K562 (cell line): Measurements from ENCODE around the gene VAC14. TPM values are rescaled to one million over a fixed set of nuclear protein-coding genes. Genes with fewer than 3 reads are reported as not detected.

Experiments used
- ATAC-seq: fragments of 200-7000 bp; cut with Tn5 transposase; 3 replicates; pipeline ENCODE4 v1.9.1; 2020; ENCODE audit warnings: moderate library complexity
- BruUV-seq: library from RNA; stranded (reverse); fragments of 400-500 nt; replicated peaks from 2 replicates; lab custom pipeline; 2021; lab: Mats Ljungman, UMichigan
- CTCF ChIA-PET: fragments of 300-600 bp; formaldehyde crosslinking; extraction: SDS; loops from one replicate; lab custom pipeline; 2021; ENCODE audit warnings: low intra/inter-chr PET ratio; lab: Yijun Ruan, JAX
- POLR2A ChIA-PET: fragments of 300-600, 350-650 bp; sonication (Branson Sonifier 250); formaldehyde crosslinking; extraction: SDS; loops from one replicate; lab custom pipeline; 2021; ENCODE audit warnings: antibody characterized with exemption, inconsistent platforms; lab: Yijun Ruan, JAX
- DNase-seq, 4 experiments: peaks; one replicate each; pipeline versions ENCODE4 v3.0.0 to v3.0.0-alpha.2; 2011 to 2018; ENCODE audit warnings: low spot score in 3 of 4, mixed read lengths in 3 of 4; ENCODE audit errors: extremely low read depth in 1 of 4
- FAIRE-seq: peaks from 2 replicates; lab custom pipeline; 2011; peaks lifted over from hg19 to GRCh38; lab: Jason Lieb, UNC
- H2AFZ ChIP-seq: 2 replicates; pipeline ENCODE4 v1.6.0; 2011; ENCODE audit warnings: low read depth, low read length, control low read depth, inconsistent platforms
- H3K27ac ChIP-seq: fragments of 200-600 bp; 3 replicates; pipeline ENCODE4 v1.8.0; 2011; ENCODE audit warnings: low read depth, mild to moderate bottlenecking, control low read depth, inconsistent platforms, low read length, moderate library complexity, mixed read lengths; ENCODE audit errors: extremely low read depth
- H3K27me3 ChIP-seq, 2 experiments: fragments of 300-600 bp in 1 of 2; 2 replicates in 1 of 2; 3 replicates in 1 of 2; pipeline versions ENCODE4 v1.6.0 to v1.8.0; 2011; ENCODE audit warnings: inconsistent platforms in 2 of 2, low read length in 2 of 2, mild to moderate bottlenecking in 1 of 2, mixed read lengths in 1 of 2, moderate library complexity in 1 of 2; ENCODE audit not compliant: control insufficient read depth in 2 of 2, insufficient read depth in 2 of 2
- H3K36me3 ChIP-seq: fragments of 300-600 bp; 3 replicates; pipeline ENCODE4 v1.8.0; 2011; ENCODE audit warnings: mild to moderate bottlenecking, low read length, inconsistent platforms; ENCODE audit not compliant: control insufficient read depth, insufficient read depth
- H3K4me1 ChIP-seq, 2 experiments: fragments of 200-600 bp in 1 of 2; replicated peaks in 1 of 2; 2 replicates in 1 of 2; 3 replicates in 1 of 2; pipeline versions ENCODE4 v1.5.1 to v1.8.0; 2011; ENCODE audit warnings: inconsistent platforms in 2 of 2, low read length in 2 of 2, mild to moderate bottlenecking in 1 of 2, mixed read lengths in 1 of 2, moderate library complexity in 1 of 2; ENCODE audit not compliant: control insufficient read depth in 2 of 2, insufficient read depth in 2 of 2
- H3K4me2 ChIP-seq: 2 replicates; pipeline ENCODE4 v1.6.1; 2011; ENCODE audit warnings: low read length, control low read depth, inconsistent platforms, mixed read lengths; ENCODE audit not compliant: insufficient read depth
- H3K4me3 ChIP-seq: fragments of 200-600 bp; sonication (generic), shearing (Covaris generic); 2 replicates; pipeline ENCODE4 v1.5.1; 2016; ENCODE audit warnings: control low read depth, inconsistent platforms
- H3K79me2 ChIP-seq: fragments of 200-600 bp; 3 replicates; pipeline ENCODE4 v1.8.0; 2011; ENCODE audit warnings: low read length, inconsistent platforms; ENCODE audit not compliant: control insufficient read depth, insufficient read depth
- H3K9ac ChIP-seq, 2 experiments: 2 replicates each; pipeline versions ENCODE4 v1.6.0 to v1.6.1; 2011; ENCODE audit warnings: low read depth in 2 of 2, low read length in 2 of 2, control low read depth in 1 of 2, inconsistent platforms in 1 of 2, mild to moderate bottlenecking in 1 of 2, mixed read lengths in 1 of 2; ENCODE audit not compliant: insufficient read depth in 1 of 2
- H3K9me1 ChIP-seq: one replicate; pipeline ENCODE4 v1.6.0; 2011; ENCODE audit warnings: inconsistent platforms, mild to moderate bottlenecking, low read length, moderate library complexity; ENCODE audit not compliant: control insufficient read depth, insufficient read depth
- H3K9me3 ChIP-seq: replicated peaks from 2 replicates; pipeline ENCODE4 v1.5.1; 2011; ENCODE audit warnings: low read depth, low read length, inconsistent platforms; ENCODE audit not compliant: control insufficient read depth, insufficient read depth
- H4K20me1 ChIP-seq: replicated peaks from 2 replicates; pipeline ENCODE4 v1.6.1; 2011; ENCODE audit warnings: low read length, inconsistent platforms, mixed read lengths; ENCODE audit not compliant: control insufficient read depth, insufficient read depth
- BRD9 ChIP-seq: fragments of 450-650 bp; IDR thresholded peaks from 2 replicates; pipeline ENCODE4 v1.6.1; 2018; ENCODE audit warnings: low read depth; ENCODE audit not compliant: partially characterized antibody
- CEBPB ChIP-seq: fragments of 450-650 bp; IDR thresholded peaks from 2 replicates; pipeline ENCODE4 v1.6.1; 2016; ENCODE audit warnings: missing genetic modification characterization, missing compliant biosample characterization
- GTF2F1 ChIP-seq: IDR thresholded peaks from 2 replicates; pipeline ENCODE4 v1.6.1; 2011; ENCODE audit warnings: low read depth, low read length, improper control_type of control experiment
- NEUROD1 ChIP-seq: fragments of 150-350 bp; IDR thresholded peaks from 2 replicates; pipeline ENCODE4 v1.6.1; 2014; ENCODE audit warnings: borderline replicate concordance, low read length, low read depth; ENCODE audit not compliant: partially characterized antibody
- NR3C1 ChIP-seq: sonication (generic); formaldehyde crosslinking; IDR thresholded peaks from 2 replicates; pipeline ENCODE4 v1.8.1; 2022; ENCODE audit warnings: missing genetic modification reagents
- PHF21A ChIP-seq: fragments of 450-650 bp; IDR thresholded peaks from 2 replicates; pipeline ENCODE4 v1.6.1; 2017; ENCODE audit warnings: low read depth, borderline replicate concordance
- REST ChIP-seq, 2 experiments: fragments of 450-650 bp; formaldehyde crosslinking in 1 of 2; IDR thresholded peaks; 2 replicates each; pipeline versions ENCODE4 v1.4.0 to v1.6.1; 2014 to 2020; ENCODE audit warnings: mild to moderate bottlenecking in 2 of 2, borderline replicate concordance in 1 of 2, low read depth in 1 of 2
- SREBF1 ChIP-seq: fragments of 150-350 bp; IDR thresholded peaks from 2 replicates; pipeline ENCODE4 v1.6.1; 2014; ENCODE audit warnings: antibody characterized with exemption, low read depth, low read length, borderline replicate concordance
- THRAP3 ChIP-seq: fragments of 450-650 bp; IDR thresholded peaks from 2 replicates; pipeline ENCODE4 v1.6.1; 2016; ENCODE audit warnings: mild to moderate bottlenecking, inconsistent platforms, borderline replicate concordance
- U2AF2 ChIP-seq: fragments of 200-400 bp; formaldehyde crosslinking; optimal IDR thresholded peaks from 2 replicates; pipeline ENCODE3; 2017; ENCODE audit warnings: low read depth, mild to moderate bottlenecking, low read length
- ZBTB7A ChIP-seq: IDR thresholded peaks from 2 replicates; pipeline ENCODE4 v1.6.1; 2011; ENCODE audit warnings: low read depth, mild to moderate bottlenecking, low read length, moderate library complexity, borderline replicate concordance; ENCODE audit not compliant: control insufficient read depth
- ZNF274 ChIP-seq: IDR thresholded peaks from 2 replicates; pipeline ENCODE4 v1.6.1; 2011; ENCODE audit warnings: low read depth, mild to moderate bottlenecking, low read length, moderate library complexity, borderline replicate concordance
- ZNF696 ChIP-seq: fragments of 250-450 bp; sonication (Bioruptor Pico); conservative IDR thresholded peaks from 2 replicates; pipeline ENCODE4 v1.4.0; 2020; ENCODE audit warnings: mild to moderate bottlenecking, moderate library complexity
- ZNF778 ChIP-seq: fragments of 450-650 bp; formaldehyde crosslinking; IDR thresholded peaks from 2 replicates; pipeline ENCODE4 v1.4.0; 2020; ENCODE audit warnings: mild to moderate bottlenecking, moderate library complexity
- WGBS: fragments of 100-300 bp; shearing (Covaris generic); methylation state at CpG from one replicate; pipeline ENCODE4 v1.1.6; 2016; ENCODE audit warnings: low coverage, mixed read lengths; ENCODE audit not compliant: insufficient coverage; ENCODE audit errors: missing lambda C conversion rate; 5-methylcytosine and 5-hydroxymethylcytosine counted together
- in situ Hi-C: fragments of 300-500 bp; cut with MboI; formaldehyde crosslinking; loops from 4 replicates; pipeline ENCODE4 v1.15.0; 2018; ENCODE audit warnings: inconsistent platforms, mixed read lengths
- intact Hi-C: fragments of 100-400 bp; cut with micrococcal nuclease; formaldehyde crosslinking; loops from 2 replicates; pipeline ENCODE4 v1.14.2; 2022
- polyA plus RNA-seq, 8 experiments: library from polyadenylated mRNA; depleted of rRNA in 4 of 8; stranded (reverse) in 5 of 8; unstranded in 3 of 8; fragments of >200 nt; fragmentation: Nextera tagmentation in 2 of 8; fragmentation: Illumina TruSeq in 1 of 8; extraction: Ambion mirVana in 2 of 8; extraction: Trizol in 1 of 8; gene quantifications; 2 replicates each; pipeline versions ENCODE4 v1.2.1 to v1.2.3, GENCODE V29; 2011 to 2014; ENCODE audit warnings: inconsistent platforms in 1 of 8, missing spikeins in 1 of 8
- total RNA-seq, 7 experiments: library from RNA; depleted of rRNA in 6 of 7; stranded (reverse); fragments of >200 nt in 6 of 7; fragmentation: Illumina TruSeq in 2 of 7; extraction: Trizol in 2 of 7; gene quantifications; 2 replicates each; pipeline versions ENCODE4 v1.2.1 to v1.2.3, GENCODE V29; 2011 to 2021; ENCODE audit warnings: low replicate concordance in 1 of 7

VAC14 gene
- total and polyA plus RNA-seq, 9 of the 15 experiments (the other 6 are each of a cell fraction or from before 2014, with no cell fraction given): 1.3 to 41.6 (median 26.6) TPM

GRCh38 chr16:70737377-70738082 is 63.4 kb downstream of the VAC14 start:
- WGBS: 83% methylated on average over 21 of the region's 21 CpGs
- Histone ChIP-seq H2AFZ (no peak overlapping the region), H3K27ac (no peak overlapping the region), H3K9ac (peak overlapping the region in 1 of 2 experiments; percentile 68; a peak in 2 of 4 replicates), H3K4me2 (no peak overlapping the region), H3K9me1 (no peaks in the 10 kb centered on the region), H3K27me3 (no peaks in the 10 kb centered on the region), H4K20me1 (no peaks in the 10 kb centered on the region), H3K79me2 (no peaks in the 10 kb centered on the region), H3K4me3 (no peak overlapping the region), H3K4me1 (peaks cover 0 to 26% of the 10 kb centered on the region in 2 experiments; a peak in 2 of 5 replicates), H3K9me3 (no peaks in the 10 kb centered on the region), H3K36me3 (peaks cover 18% of the 10 kb centered on the region; the same call in 1 of the 3 replicates)
- no peak for ATAC-seq
- DNase-seq: no peak
- FAIRE-seq: no peak
- ChIA-PET CTCF (interaction anchor here (1.4 kb wide), 1 partner anchor 58 kb away, joined by 5 read pairs; no protein-coding TSS in a partner anchor), POLR2A (interaction anchor here (0.6 to 1.5 kb wide), 5 partner anchors 12 to 813 kb away, joined by 3 to 4 read pairs (median 4); no protein-coding TSS in a partner anchor)
- intact Hi-C loops: loop anchor here (5.0 kb wide), 1 partner anchor 50 kb away; the partner anchor contains the start of gene MTSS2
- in situ Hi-C loops: no loop called here
- BruUV-seq: no TSS peak
- no peak for TF ChIP-seq ZNF778 (CRISPR knock-in tag)
- TF ChIP-seq PHF21A: no peak
- TF ChIP-seq GTF2F1: no peak
- TF ChIP-seq U2AF2: no peak
- TF ChIP-seq ZBTB7A: no peak
- no peak for TF ChIP-seq ZNF696 (CRISPR knock-in tag)
- no peak for TF ChIP-seq NEUROD1
- TF ChIP-seq ZNF274: no peak
- no peak for TF ChIP-seq REST (IDR thresholded peaks at IDR 0.05; ENCODE audit: borderline replicate concordance)
- no peak for TF ChIP-seq REST (CRISPR knock-in tag; IDR thresholded peaks at IDR 0.05; ENCODE audit: low read depth)
- no peak for TF ChIP-seq BRD9
- no peak for TF ChIP-seq SREBF1
- no peak for TF ChIP-seq CEBPB
- no peak for TF ChIP-seq NR3C1 (CRISPR knock-in tag)
- no peak for TF ChIP-seq THRAP3
